DND-41 (cell line): ENCODE data around the gene IL1RAPL2.

ENCODE experiments used
- ATAC-seq: fragments of 200-7000 bp; cut with Tn5 transposase; 3 replicates; pipeline ENCODE4 v1.9.1; 2021; ENCODE audit warnings: low read depth; ENCODE audit not compliant: insufficient read depth
- DNase-seq: peaks from one replicate; pipeline ENCODE4 v3.0.0-alpha.2; 2020
- H2AFZ ChIP-seq: 2 replicates; pipeline ENCODE4 v1.6.0; 2012; ENCODE audit warnings: low read depth, low read length
- H3K27ac ChIP-seq: 2 replicates; pipeline ENCODE4 v1.5.1; 2012; ENCODE audit warnings: low read length, inconsistent platforms
- H3K27me3 ChIP-seq: fragments of 200-600 bp; sonication (generic); 2 replicates; pipeline ENCODE4 v1.6.0; 2012; ENCODE audit warnings: low read length, mild to moderate bottlenecking, inconsistent platforms; ENCODE audit not compliant: insufficient read depth, poor library complexity
- H3K36me3 ChIP-seq: 2 replicates; pipeline ENCODE4 v1.5.1; 2012; ENCODE audit warnings: low read length, inconsistent platforms; ENCODE audit not compliant: insufficient read depth
- H3K4me1 ChIP-seq: 2 replicates; pipeline ENCODE4 v1.5.1; 2012; ENCODE audit warnings: mild to moderate bottlenecking, low read length; ENCODE audit not compliant: insufficient read depth
- H3K4me2 ChIP-seq: 2 replicates; pipeline ENCODE4 v1.6.0; 2012; ENCODE audit warnings: mild to moderate bottlenecking, moderate library complexity, low read length, inconsistent platforms; ENCODE audit not compliant: insufficient read depth
- H3K4me3 ChIP-seq, 2 experiments: fragments of 200-600 bp in 1 of 2; shearing (Covaris generic) in 1 of 2; 2 replicates each; pipeline ENCODE4 v1.5.1; 2012 to 2016; ENCODE audit warnings: inconsistent platforms in 2 of 2, low read length in 2 of 2, mild to moderate bottlenecking in 2 of 2, low read depth in 1 of 2, moderate library complexity in 1 of 2
- H3K79me2 ChIP-seq: 2 replicates; pipeline ENCODE4 v1.6.0; 2012; ENCODE audit warnings: low read length, inconsistent platforms; ENCODE audit not compliant: insufficient read depth
- H3K9ac ChIP-seq: 2 replicates; pipeline ENCODE4 v1.6.0; 2012; ENCODE audit warnings: low read depth, mild to moderate bottlenecking, inconsistent platforms, low read length, moderate library complexity
- H3K9me3 ChIP-seq: 2 replicates; pipeline ENCODE4 v1.5.1; 2012; ENCODE audit warnings: low read length, moderate library complexity, mild to moderate bottlenecking, inconsistent platforms; ENCODE audit not compliant: insufficient read depth, severe bottlenecking
- H4K20me1 ChIP-seq: 2 replicates; pipeline ENCODE4 v1.6.0; 2012; ENCODE audit warnings: low read length; ENCODE audit not compliant: insufficient read depth
- CTCF ChIP-seq: IDR thresholded peaks from 2 replicates; pipeline ENCODE4 v1.5.1; 2012; ENCODE audit warnings: borderline replicate concordance, low read length, moderate library complexity, mild to moderate bottlenecking; ENCODE audit not compliant: poor library complexity, severe bottlenecking; ENCODE audit errors: extremely low read depth
- EZH2 ChIP-seq: IDR thresholded peaks from 3 replicates; pipeline ENCODE4 v1.6.1; 2012; ENCODE audit warnings: borderline replicate concordance, low read depth, mild to moderate bottlenecking, moderate library complexity, low read length, inconsistent platforms; ENCODE audit not compliant: severe bottlenecking

The IL1RAPL2 gene

GRCh38 chrX:105328773-105329172 lies 762.8 kb downstream of the IL1RAPL2 start:
- no peak overlapping the region for H3K9ac ChIP-seq
- H2AFZ ChIP-seq, result no peak overlapping the region
- TF ChIP-seq CTCF (no peak), EZH2 (no peak)
- H3K36me3 ChIP-seq, result no peaks in the 10 kb centered on the region
- H3K27me3 ChIP-seq, result no peaks in the 10 kb centered on the region
- ATAC-seq (no peak), DNase-seq (no peak)
- H4K20me1 ChIP-seq, result no peaks in the 10 kb centered on the region
- no peaks in the 10 kb centered on the region for H3K9me3 ChIP-seq
- no peaks in the 10 kb centered on the region for H3K79me2 ChIP-seq
- H3K4me2 ChIP-seq, result no peak overlapping the region
- no peak overlapping the region for H3K4me3 ChIP-seq
- H3K27ac ChIP-seq, result no peak overlapping the region
- no peaks in the 10 kb centered on the region for H3K4me1 ChIP-seq

- Histone ChIP-seq H3K27me3 (no peaks in the 10 kb centered on the region), H3K9me3 (no peaks in the 10 kb centered on the region), H3K9ac (no peak overlapping the region), H3K27ac (no peak overlapping the region), H2AFZ (no peak overlapping the region), H3K36me3 (no peaks in the 10 kb centered on the region), H3K4me1 (no peaks in the 10 kb centered on the region), H3K4me3 (no peak overlapping the region), H3K4me2 (no peak overlapping the region), H4K20me1 (no peaks in the 10 kb centered on the region), H3K79me2 (no peaks in the 10 kb centered on the region)
- TF ChIP-seq EZH2, result no peak
- TF ChIP-seq CTCF, result no peak
- DNase-seq (no peak), ATAC-seq (no peak)
Measured at GRCh38 chrX:105331244-105331643, 765.2 kb downstream of the IL1RAPL2 start.

- no peak overlapping the region for H3K9ac ChIP-seq
- ATAC-seq (no peak), DNase-seq (no peak)
- H3K27ac ChIP-seq, result no peak overlapping the region
- no peaks in the 10 kb centered on the region for H3K79me2 ChIP-seq
- H2AFZ ChIP-seq, result no peak overlapping the region
- no peak overlapping the region for H3K4me3 ChIP-seq
- H3K4me2 ChIP-seq, result no peak overlapping the region
- no peaks in the 10 kb centered on the region for H3K9me3 ChIP-seq
- no peaks in the 10 kb centered on the region for H3K36me3 ChIP-seq
- H4K20me1 ChIP-seq, result no peaks in the 10 kb centered on the region
- H3K27me3 ChIP-seq, result no peaks in the 10 kb centered on the region
- TF ChIP-seq EZH2 (no peak), CTCF (no peak)
- no peaks in the 10 kb centered on the region for H3K4me1 ChIP-seq
Measured at GRCh38 chrX:105347373-105347772, 781.4 kb downstream of the IL1RAPL2 start.

DNA sequence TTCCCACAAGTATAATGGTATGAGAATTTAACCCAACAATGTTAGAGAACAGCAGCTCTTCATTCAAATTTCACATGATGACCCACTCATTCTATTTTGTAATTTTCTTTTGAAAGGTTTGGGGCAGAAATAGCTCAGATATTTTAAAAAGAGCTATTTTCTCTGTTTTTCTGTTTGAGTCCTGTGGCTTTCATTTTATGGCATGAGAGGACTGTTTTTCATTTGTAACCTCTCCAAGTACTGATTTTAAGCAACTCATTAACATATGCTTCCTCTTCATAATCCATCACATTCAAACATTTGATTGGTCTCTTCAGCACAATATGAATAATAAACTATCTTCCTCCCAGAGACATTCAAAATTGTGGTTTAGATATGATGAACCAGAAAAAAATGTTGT lies 783.5 kb downstream of the IL1RAPL2 start:
- Histone ChIP-seq H3K36me3 (no peaks in the 10 kb centered on the region), H3K9ac (no peak overlapping the region), H3K27ac (no peak overlapping the region), H2AFZ (no peak overlapping the region), H3K9me3 (no peaks in the 10 kb centered on the region), H4K20me1 (no peaks in the 10 kb centered on the region), H3K4me2 (no peak overlapping the region), H3K27me3 (no peaks in the 10 kb centered on the region), H3K79me2 (no peaks in the 10 kb centered on the region), H3K4me1 (no peaks in the 10 kb centered on the region), H3K4me3 (no peak overlapping the region)
- DNase-seq (no peak), ATAC-seq (no peak)
- no peak for TF ChIP-seq EZH2
- no peak for TF ChIP-seq CTCF
